Adipose tissue (tissue), 3 donors: ENCODE measurements around the gene DAPK1. TPM values are rescaled to one million over a fixed set of nuclear protein-coding genes. Genes with fewer than 3 reads are reported as not detected.

Source experiments
- H3K27ac ChIP-seq: one replicate; pipeline ENCODE4 v1.5.1; 2013; ENCODE audit warnings: low read depth, low read length
- WGBS, 3 donors: extraction: QIAGEN DNeasy Blood & Tissue Kit; methylation state at CpG; one replicate each; pipeline ENCODE4 v1.1.7; 2013; 5-methylcytosine and 5-hydroxymethylcytosine counted together
- polyA plus RNA-seq, 3 donors: library from polyadenylated mRNA; stranded (reverse); fragments of 200-250 nt; gene quantifications; one replicate each; pipeline ENCODE4 v1.2.3, GENCODE V29; 2013
- donor health status: healthy with polysubstance abuse.
- donor health status: Bipolar disorder and iron deficiency.
- donor health status: healthy.

DAPK1 gene
- polyA plus RNA-seq, 3 donors, result 7.4 to 39.8 (median 12.8) TPM

- no peak overlapping the region for H3K27ac ChIP-seq
- WGBS, 3 donors, result 38 to 76% (median 71%) methylated on average over 9 of the region's 9 CpGs
Observed at GRCh38 chr9:87643107-87643650, 145.5 kb downstream of the DAPK1 start.

GRCh38 chr9:87643778-87644570 is 146.3 kb downstream of the DAPK1 start:
- 75 to 80% (median 75%) methylated on average over 9 of the region's 9 CpGs for WGBS, 3 donors

GRCh38 chr9:87644659-87645058 is 147.0 kb downstream of the DAPK1 start:
- 86 to 92% (median 87%) methylated on average over 1 of the region's 1 CpG for WGBS, 3 donors
- no peak overlapping the region for H3K27ac ChIP-seq

More at GRCh38 chr9:87643778-87644570, 146.3 kb downstream of the DAPK1 start:
- no peak overlapping the region for H3K27ac ChIP-seq

GRCh38 chr9:87646546-87646945 is 148.9 kb downstream of the DAPK1 start:
- WGBS, 3 donors, result 79 to 89% (median 80%) methylated on average over 3 of the region's 3 CpGs
- no peak overlapping the region for H3K27ac ChIP-seq

- no peak overlapping the region for H3K27ac ChIP-seq
- WGBS, 3 donors, result 79 to 96% (median 84%) methylated on average over 8 of the region's 8 CpGs
Observed at GRCh38 chr9:87647114-87647513, 149.4 kb downstream of the DAPK1 start.

- WGBS, 3 donors, result 94 to 97% (median 96%) methylated on average over 7 of the region's 7 CpGs
Observed at GRCh38 chr9:87648606-87649005, 150.9 kb downstream of the DAPK1 start.

GRCh38 chr9:87650611-87651295 is 153.1 kb downstream of the DAPK1 start:
- H3K27ac ChIP-seq, result no peak overlapping the region
- WGBS, 3 donors, result 83 to 92% (median 86%) methylated on average over 8 of the region's 8 CpGs

More at GRCh38 chr9:87648606-87649005, 150.9 kb downstream of the DAPK1 start:
- no peak overlapping the region for H3K27ac ChIP-seq

- H3K27ac ChIP-seq, result no peak overlapping the region
- WGBS, 3 donors, result 88 to 93% (median 92%) methylated on average over 10 of the region's 10 CpGs
Observed at GRCh38 chr9:87651431-87651830, 153.8 kb downstream of the DAPK1 start.

- H3K27ac ChIP-seq, result no peak overlapping the region
- 82 to 92% (median 85%) methylated on average over 3 of the region's 3 CpGs for WGBS, 3 donors
Observed at GRCh38 chr9:87653941-87654340, 156.3 kb downstream of the DAPK1 start.

- 92 to 96% (median 94%) methylated on average over 9 of the region's 9 CpGs for WGBS, 3 donors
- no peak overlapping the region for H3K27ac ChIP-seq
Observed at GRCh38 chr9:87655731-87656130, 158.1 kb downstream of the DAPK1 start.

- no peak overlapping the region for H3K27ac ChIP-seq
- 56 to 61% (median 59%) methylated on average over 8 of the region's 8 CpGs for WGBS, 3 donors
Observed at GRCh38 chr9:87656485-87656884, 158.8 kb downstream of the DAPK1 start.

GRCh38 chr9:87657190-87657589 is 159.5 kb downstream of the DAPK1 start:
- 62 to 78% (median 63%) methylated on average over 6 of the region's 6 CpGs for WGBS, 3 donors
- H3K27ac ChIP-seq, result no peak overlapping the region

GRCh38 chr9:87657893-87658292 is 160.2 kb downstream of the DAPK1 start:
- 93 to 96% (median 94%) methylated on average over 16 of the region's 16 CpGs for WGBS, 3 donors
- no peak overlapping the region for H3K27ac ChIP-seq

GRCh38 chr9:87658511-87658910 is 160.8 kb downstream of the DAPK1 start:
- WGBS, 3 donors, result 81 to 95% (median 93%) methylated on average over 3 of the region's 3 CpGs
- H3K27ac ChIP-seq, result no peak overlapping the region

GRCh38 chr9:87659534-87660419 is 162.1 kb downstream of the DAPK1 start:
- WGBS, 3 donors, result 95 to 97% (median 97%) methylated on average over 44 to 47 of the region's 47 CpGs
- no peak overlapping the region for H3K27ac ChIP-seq

GRCh38 chr9:87661241-87661640 is 163.6 kb downstream of the DAPK1 start:
- no peak overlapping the region for H3K27ac ChIP-seq
- WGBS, 3 donors, result 79 to 100% (median 88%) methylated on average over 1 of the region's 1 CpG

- 61 to 74% (median 67%) methylated on average over 11 of the region's 11 CpGs for WGBS, 3 donors
- H3K27ac ChIP-seq, result no peak overlapping the region
Observed at GRCh38 chr9:87662808-87663528, 165.3 kb downstream of the DAPK1 start.

- H3K27ac ChIP-seq, result no peak overlapping the region
- 82 to 97% (median 86%) methylated on average over 6 of the region's 6 CpGs for WGBS, 3 donors
Observed at GRCh38 chr9:87663556-87663955, 165.9 kb downstream of the DAPK1 start.
